Trophoblast cell (in vitro differentiated cells and primary cell): ENCODE measurements around the gene BHLHE41.

Source experiments
- DNase-seq, 2 donors: peaks; one replicate each; pipeline ENCODE4 v3.0.0-alpha.2; 2016
- H2AFZ ChIP-seq: 2 replicates; pipeline ENCODE4 v1.6.1; 2013; ENCODE audit warnings: low read length, moderate library complexity, mild to moderate bottlenecking; ENCODE audit not compliant: insufficient read depth, poor library complexity
- H2AK5ac ChIP-seq: 2 replicates; pipeline ENCODE4 v1.6.1; 2013; ENCODE audit warnings: mild to moderate bottlenecking, low read length
- H2BK120ac ChIP-seq: 2 replicates; pipeline ENCODE4 v1.6.1; 2013; ENCODE audit warnings: low read length, mild to moderate bottlenecking, moderate library complexity; ENCODE audit not compliant: insufficient read depth, poor library complexity
- H2BK12ac ChIP-seq: 2 replicates; pipeline ENCODE4 v1.6.1; 2013; ENCODE audit warnings: mild to moderate bottlenecking, low read length, moderate library complexity
- H2BK5ac ChIP-seq: 2 replicates; pipeline ENCODE4 v1.6.1; 2013; ENCODE audit warnings: low read length, low read depth, moderate library complexity, mild to moderate bottlenecking; ENCODE audit not compliant: poor library complexity
- H3K14ac ChIP-seq: 2 replicates; pipeline ENCODE4 v1.6.1; 2013; ENCODE audit warnings: mild to moderate bottlenecking, low read length
- H3K18ac ChIP-seq: 2 replicates; pipeline ENCODE4 v1.6.1; 2013; ENCODE audit warnings: mild to moderate bottlenecking, low read length
- H3K23ac ChIP-seq: 2 replicates; pipeline ENCODE4 v1.6.1; 2013; ENCODE audit warnings: low read length
- H3K27ac ChIP-seq: 2 replicates; pipeline ENCODE4 v1.5.1; 2013; ENCODE audit warnings: low read depth, mild to moderate bottlenecking, inconsistent platforms, low read length, moderate library complexity
- H3K27me3 ChIP-seq: 2 replicates; pipeline ENCODE4 v1.6.1; 2013; ENCODE audit warnings: inconsistent platforms, mild to moderate bottlenecking, low read length, moderate library complexity; ENCODE audit not compliant: insufficient read depth
- H3K36me3 ChIP-seq, 2 experiments: 1 replicate in 1 of 2; 2 replicates in 1 of 2; pipeline ENCODE4 v1.6.1; 2013; ENCODE audit warnings: low read length in 2 of 2, mild to moderate bottlenecking in 2 of 2, moderate library complexity in 1 of 2; ENCODE audit not compliant: insufficient read depth in 2 of 2, control insufficient read depth in 1 of 2
- H3K4ac ChIP-seq: 2 replicates; pipeline ENCODE4 v1.6.1; 2013; ENCODE audit warnings: low read depth, mild to moderate bottlenecking, low read length, moderate library complexity
- H3K4me1 ChIP-seq, 2 experiments: 1 replicate in 1 of 2; 2 replicates in 1 of 2; pipeline ENCODE4 v1.6.1; 2013; ENCODE audit warnings: low read length in 2 of 2, mild to moderate bottlenecking in 2 of 2, moderate library complexity in 1 of 2; ENCODE audit not compliant: insufficient read depth in 2 of 2, control insufficient read depth in 1 of 2
- H3K4me2 ChIP-seq: 2 replicates; pipeline ENCODE4 v1.6.1; 2013; ENCODE audit warnings: inconsistent platforms, mild to moderate bottlenecking, low read length, moderate library complexity
- H3K4me3 ChIP-seq: 2 replicates; pipeline ENCODE4 v1.5.1; 2013; ENCODE audit warnings: mild to moderate bottlenecking, low read depth, low read length, inconsistent platforms
- H3K79me1 ChIP-seq: one replicate; pipeline ENCODE4 v1.6.1; 2013; ENCODE audit warnings: low read length
- H3K79me2 ChIP-seq: 2 replicates; pipeline ENCODE4 v1.6.1; 2013; ENCODE audit warnings: low read length, mild to moderate bottlenecking; ENCODE audit not compliant: control insufficient read depth, insufficient read depth, poor library complexity
- H3K9ac ChIP-seq: 2 replicates; pipeline ENCODE4 v1.6.1; 2013; ENCODE audit warnings: mild to moderate bottlenecking, low read length
- H3K9me3 ChIP-seq: 2 replicates; pipeline ENCODE4 v1.6.1; 2013; ENCODE audit warnings: low read depth, mild to moderate bottlenecking, control low read depth, inconsistent platforms, low read length; ENCODE audit not compliant: insufficient read depth
- H4K12ac ChIP-seq: 2 replicates; pipeline ENCODE4 v1.6.1; 2013; ENCODE audit warnings: low read depth, mild to moderate bottlenecking, low read length, moderate library complexity
- H4K8ac ChIP-seq: 2 replicates; pipeline ENCODE4 v1.6.1; 2013; ENCODE audit warnings: low read depth, mild to moderate bottlenecking, low read length, moderate library complexity
- H4K91ac ChIP-seq: one replicate; pipeline ENCODE4 v1.6.1; 2013; ENCODE audit warnings: low read depth, mild to moderate bottlenecking, low read length, moderate library complexity
- WGBS: extraction: QIAGEN DNeasy Blood & Tissue Kit; methylation state at CpG from one replicate; pipeline ENCODE4 v1.1.7; 2013; ENCODE audit warnings: missing lambda C conversion rate; ENCODE audit not compliant: insufficient read length, insufficient coverage; ENCODE audit errors: extremely low coverage; 5-methylcytosine and 5-hydroxymethylcytosine counted together

Gene BHLHE41

GRCh38 chr12:26080911-26081310, 43.9 kb downstream of the BHLHE41 start:
- H2AFZ ChIP-seq = no peak overlapping the region
- no peak overlapping the region for H2BK5ac ChIP-seq
- no peaks in the 10 kb centered on the region for H3K27me3 ChIP-seq
- no peak overlapping the region for H3K9ac ChIP-seq
- WGBS = no CpG with 5 or more reads among the region's 1 CpG
- no peak overlapping the region for H3K27ac ChIP-seq
- no peak for DNase-seq
- H4K12ac ChIP-seq = no peak overlapping the region
- no peak overlapping the region for H3K14ac ChIP-seq
- H3K4me2 ChIP-seq = no peak overlapping the region
- H3K4me1 ChIP-seq = no peaks in the 10 kb centered on the region
- H3K36me3 ChIP-seq = no peaks in the 10 kb centered on the region
- no peaks in the 10 kb centered on the region for H3K79me2 ChIP-seq
- no peak overlapping the region for H3K18ac ChIP-seq
- no peaks in the 10 kb centered on the region for H3K79me1 ChIP-seq
- H4K91ac ChIP-seq = no peak overlapping the region
- no peak overlapping the region for H3K4ac ChIP-seq
- H2BK120ac ChIP-seq = no peak overlapping the region
- H3K9me3 ChIP-seq = peaks cover 6% of the 10 kb centered on the region
- H2AK5ac ChIP-seq = no peak overlapping the region
- H4K8ac ChIP-seq = no peak overlapping the region
- no peak overlapping the region for H2BK12ac ChIP-seq
- H3K4me3 ChIP-seq = no peak overlapping the region
- H3K23ac ChIP-seq = no peak overlapping the region

GRCh38 chr12:26077915-26078702, 46.7 kb downstream of the BHLHE41 start:
- H3K4me3 ChIP-seq = no peak overlapping the region
- H3K9me3 ChIP-seq = peaks cover 6% of the 10 kb centered on the region
- H2BK5ac ChIP-seq = no peak overlapping the region
- no peak overlapping the region for H3K27ac ChIP-seq
- H3K36me3 ChIP-seq = no peaks in the 10 kb centered on the region
- H4K91ac ChIP-seq = no peak overlapping the region
- no peaks in the 10 kb centered on the region for H3K79me1 ChIP-seq
- no peak overlapping the region for H3K23ac ChIP-seq
- no peak overlapping the region for H4K8ac ChIP-seq
- H3K14ac ChIP-seq = no peak overlapping the region
- H2BK12ac ChIP-seq = no peak overlapping the region
- H3K18ac ChIP-seq = no peak overlapping the region
- no peaks in the 10 kb centered on the region for H3K79me2 ChIP-seq
- H2AK5ac ChIP-seq = no peak overlapping the region
- H2AFZ ChIP-seq = no peak overlapping the region
- H3K4ac ChIP-seq = no peak overlapping the region
- no peak overlapping the region for H3K4me2 ChIP-seq
- no peak for DNase-seq
- H4K12ac ChIP-seq = no peak overlapping the region
- no peaks in the 10 kb centered on the region for H3K4me1 ChIP-seq
- H3K9ac ChIP-seq = no peak overlapping the region
- H3K27me3 ChIP-seq = no peaks in the 10 kb centered on the region
- WGBS = no CpG with 5 or more reads among the region's 2 CpGs
- H2BK120ac ChIP-seq = no peak overlapping the region
